GM19397 (cell line): ENCODE data around the gene ZNF311.
"Not testable (repeated sequence)": the region's sequence is repeated elsewhere in the genome, so short reads cannot be mapped to it uniquely, and the experiment has no call there.

Source experiments
- ATAC-seq: cut with Tn5 transposase; IDR thresholded peaks from one replicate; pipeline ENCODE4 v1.9.1; 2021; ENCODE audit warnings: mild to moderate bottlenecking, moderate library complexity; ENCODE audit not compliant: unreplicated experiment

The ZNF311 gene

GRCh38 chr6:28983838-28984237 is 21.3 kb downstream of the ZNF311 start:
- ATAC-seq: no peak

GRCh38 chr6:28982476-28983266 is 22.4 kb downstream of the ZNF311 start:
- ATAC-seq: no peak

GRCh38 chr6:28981833-28982475 is 23.2 kb downstream of the ZNF311 start:
- ATAC-seq: no peak

- ATAC-seq: no peak
These were observed 23.7 kb downstream of the ZNF311 start for GRCh38 chr6:28981431-28981832.

- ATAC-seq: no peak
These were observed 24.2 kb downstream of the ZNF311 start for GRCh38 chr6:28980852-28981430.

- no peak for ATAC-seq
These were observed 24.8 kb downstream of the ZNF311 start for GRCh38 chr6:28980137-28980851.

GRCh38 chr6:28979679-28980078 is 25.4 kb downstream of the ZNF311 start:
- ATAC-seq: no peak

GRCh38 chr6:28978959-28979561 is 26.1 kb downstream of the ZNF311 start:
- no peak for ATAC-seq

GRCh38 chr6:28978133-28978491 is 27.0 kb downstream of the ZNF311 start:
- no peak for ATAC-seq

- no peak for ATAC-seq
These were observed 27.6 kb downstream of the ZNF311 start for GRCh38 chr6:28977341-28978132.

GRCh38 chr6:28976677-28977076 is 28.4 kb downstream of the ZNF311 start:
- ATAC-seq: no peak

GRCh38 chr6:28974505-28974904 is 30.6 kb downstream of the ZNF311 start:
- ATAC-seq: no peak

GRCh38 chr6:28970056-28970455 is 35.1 kb downstream of the ZNF311 start:
- not testable (repeated sequence) for ATAC-seq

GRCh38 chr6:28969129-28969528 is 36.0 kb downstream of the ZNF311 start:
- ATAC-seq: no peak

- no peak for ATAC-seq
These were observed 36.6 kb downstream of the ZNF311 start for GRCh38 chr6:28968476-28968875.

- no peak for ATAC-seq
These were observed 39.4 kb downstream of the ZNF311 start for GRCh38 chr6:28965706-28966105.

GRCh38 chr6:28960846-28961500 is 44.1 kb downstream of the ZNF311 start:
- ATAC-seq: no peak

GRCh38 chr6:28958561-28959243 is 46.4 kb downstream of the ZNF311 start:
- not testable (repeated sequence) for ATAC-seq

- not testable (repeated sequence) for ATAC-seq
These were observed 47.3 kb downstream of the ZNF311 start for GRCh38 chr6:28957795-28958314.
